ENCODE measurements around the gene PERM1.
"Not testable (repeated sequence)": the region's sequence is repeated elsewhere in the genome, so short reads cannot be mapped to it uniquely, and the experiment has no call there.

PERM1 gene, protein sequence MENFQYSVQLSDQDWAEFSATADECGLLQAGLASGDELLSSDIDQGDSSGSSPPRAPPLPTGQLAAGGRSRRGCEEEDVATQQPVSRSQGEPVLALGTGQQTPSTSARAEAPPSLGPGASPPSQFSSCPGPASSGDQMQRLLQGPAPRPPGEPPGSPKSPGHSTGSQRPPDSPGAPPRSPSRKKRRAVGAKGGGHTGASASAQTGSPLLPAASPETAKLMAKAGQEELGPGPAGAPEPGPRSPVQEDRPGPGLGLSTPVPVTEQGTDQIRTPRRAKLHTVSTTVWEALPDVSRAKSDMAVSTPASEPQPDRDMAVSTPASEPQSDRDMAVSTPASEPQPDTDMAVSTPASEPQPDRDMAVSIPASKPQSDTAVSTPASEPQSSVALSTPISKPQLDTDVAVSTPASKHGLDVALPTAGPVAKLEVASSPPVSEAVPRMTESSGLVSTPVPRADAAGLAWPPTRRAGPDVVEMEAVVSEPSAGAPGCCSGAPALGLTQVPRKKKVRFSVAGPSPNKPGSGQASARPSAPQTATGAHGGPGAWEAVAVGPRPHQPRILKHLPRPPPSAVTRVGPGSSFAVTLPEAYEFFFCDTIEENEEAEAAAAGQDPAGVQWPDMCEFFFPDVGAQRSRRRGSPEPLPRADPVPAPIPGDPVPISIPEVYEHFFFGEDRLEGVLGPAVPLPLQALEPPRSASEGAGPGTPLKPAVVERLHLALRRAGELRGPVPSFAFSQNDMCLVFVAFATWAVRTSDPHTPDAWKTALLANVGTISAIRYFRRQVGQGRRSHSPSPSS

DNA sequence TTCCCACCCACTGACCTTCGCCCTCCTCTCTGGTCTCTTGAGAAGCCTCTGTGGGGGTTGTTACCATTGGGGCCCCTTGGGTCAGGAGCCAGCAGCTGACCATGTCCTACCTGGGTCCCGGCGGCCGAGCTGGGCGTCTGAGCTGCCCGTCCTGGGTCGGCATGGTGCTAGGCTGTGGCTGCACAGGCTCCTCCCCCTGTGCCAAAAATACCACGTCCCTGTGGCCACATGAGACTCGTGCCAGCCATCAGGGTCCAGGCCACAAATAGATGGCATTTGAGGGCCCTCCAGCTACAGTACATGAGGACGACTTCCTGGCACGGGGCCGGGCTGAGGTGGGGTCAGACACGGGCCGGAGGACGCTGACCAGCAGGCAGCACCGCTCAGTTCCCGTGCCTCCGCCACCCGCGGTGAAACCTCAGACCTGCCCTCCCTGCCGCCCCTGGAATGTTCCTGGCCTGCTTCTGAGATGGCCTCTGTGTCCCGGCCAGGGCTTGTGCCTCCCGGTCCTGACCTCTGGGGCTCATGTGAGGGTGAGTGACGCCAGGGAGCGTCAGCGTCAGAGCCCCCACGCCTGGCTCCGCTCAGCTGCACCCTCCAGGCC is at the start of gene PERM1:
PERM1 (minus strand) TSS at position 139 of the 604 bp plus-strand sequence. CDS start 1,064 bp downstream, outside the sequence.
- no peak for DNase-seq

DNA sequence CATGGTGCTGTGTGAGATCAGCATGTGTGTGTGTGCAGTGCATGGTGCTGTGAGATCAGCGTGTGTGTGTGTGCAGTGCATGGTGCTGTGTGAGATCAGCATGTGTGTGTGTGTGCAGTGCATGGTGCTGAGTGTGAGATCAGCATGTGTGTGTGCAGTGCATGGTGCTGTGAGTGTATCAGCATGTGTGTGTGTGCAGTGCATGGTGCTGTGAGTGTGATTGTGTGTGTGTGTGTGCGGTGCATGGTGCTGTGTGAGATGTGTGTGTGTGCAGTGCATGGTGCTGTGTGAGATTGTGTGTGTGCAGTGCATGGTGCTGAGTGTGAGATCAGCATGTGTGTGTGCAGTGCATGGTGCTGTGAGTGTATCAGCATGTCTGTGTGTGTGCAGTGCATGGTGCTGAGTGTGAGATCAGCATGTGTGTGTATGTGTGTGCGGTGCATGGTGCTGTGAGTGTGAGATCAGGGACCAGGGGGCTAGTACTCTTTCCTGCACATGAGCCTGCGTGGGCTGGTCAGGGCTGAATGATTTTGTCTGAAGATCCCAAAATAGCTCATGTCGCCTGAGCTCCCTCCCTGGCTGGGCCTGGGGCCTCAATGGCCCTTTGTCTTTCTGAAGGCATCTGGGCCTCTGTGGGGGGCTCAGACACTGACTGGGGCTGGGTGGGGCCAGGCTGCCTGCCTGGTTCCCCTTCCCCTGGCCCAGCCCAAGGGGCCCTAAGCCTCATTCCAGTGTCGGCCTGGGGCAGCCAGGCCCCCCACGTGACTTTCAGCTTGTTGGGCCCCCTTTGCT is 49.2 kb upstream of the PERM1 start:
- not testable (repeated sequence) for DNase-seq

DNA sequence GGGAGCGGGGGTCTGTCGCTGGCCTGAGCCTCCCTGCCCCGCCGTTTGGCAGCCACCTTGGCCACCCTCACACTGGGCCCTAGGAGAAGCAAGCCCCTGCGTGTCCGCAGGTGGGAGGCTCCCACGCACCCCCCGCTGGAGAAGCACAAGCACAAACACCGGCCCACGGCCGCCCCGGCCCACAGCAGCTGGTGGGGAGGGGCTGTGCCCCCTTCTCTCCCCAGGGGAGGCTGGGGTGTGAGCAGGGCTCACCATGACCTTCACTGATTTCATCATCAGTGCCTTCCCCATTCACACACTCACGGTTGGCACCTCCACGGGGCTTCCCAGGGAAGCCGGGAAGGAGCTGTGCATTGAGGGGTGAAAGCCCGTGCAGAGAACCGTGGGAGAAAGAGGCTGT is 45.9 kb upstream of the PERM1 start:
- DNase-seq, result no peak

DNA sequence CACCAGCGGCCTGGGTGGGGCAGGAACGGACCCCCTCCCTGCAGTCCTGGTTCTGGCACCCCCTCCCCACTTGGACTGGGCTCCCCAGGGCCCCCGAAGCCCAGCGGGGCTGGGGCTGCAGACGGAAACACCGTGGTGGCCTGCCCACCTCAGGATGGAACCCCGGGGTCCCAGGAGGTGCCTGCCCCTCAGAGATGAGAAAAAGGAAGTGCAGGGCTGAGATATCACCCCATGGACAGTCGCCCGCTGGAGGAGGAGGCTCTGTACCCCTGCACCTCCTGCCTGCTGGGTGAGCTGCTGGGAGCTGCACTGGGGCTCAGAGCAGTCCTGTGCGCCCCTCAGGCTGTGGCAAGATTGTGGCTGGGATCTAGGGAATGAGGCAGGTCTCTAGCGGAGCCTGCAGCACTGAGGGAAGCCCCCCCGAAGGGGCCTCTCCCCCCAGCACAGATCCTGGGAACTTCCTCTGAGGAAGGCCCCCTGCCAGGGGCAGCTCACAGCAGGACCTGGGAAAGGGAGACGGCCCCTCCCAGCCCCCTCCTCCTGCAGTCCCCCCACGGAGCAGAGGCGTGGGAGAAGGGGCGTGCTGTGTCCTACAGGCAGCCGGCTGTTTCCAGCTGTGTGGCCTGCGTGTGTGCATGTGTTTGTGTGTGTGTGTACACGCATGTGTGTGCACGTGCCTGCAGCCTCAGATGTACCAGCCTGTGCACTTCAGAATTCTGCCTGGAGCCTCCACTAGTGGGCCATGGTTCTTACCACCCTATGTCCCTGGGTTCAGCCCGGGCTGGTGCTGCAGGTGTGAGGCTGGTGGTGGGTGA is 44.9 kb upstream of the PERM1 start:
- DNase-seq, result no peak

DNA sequence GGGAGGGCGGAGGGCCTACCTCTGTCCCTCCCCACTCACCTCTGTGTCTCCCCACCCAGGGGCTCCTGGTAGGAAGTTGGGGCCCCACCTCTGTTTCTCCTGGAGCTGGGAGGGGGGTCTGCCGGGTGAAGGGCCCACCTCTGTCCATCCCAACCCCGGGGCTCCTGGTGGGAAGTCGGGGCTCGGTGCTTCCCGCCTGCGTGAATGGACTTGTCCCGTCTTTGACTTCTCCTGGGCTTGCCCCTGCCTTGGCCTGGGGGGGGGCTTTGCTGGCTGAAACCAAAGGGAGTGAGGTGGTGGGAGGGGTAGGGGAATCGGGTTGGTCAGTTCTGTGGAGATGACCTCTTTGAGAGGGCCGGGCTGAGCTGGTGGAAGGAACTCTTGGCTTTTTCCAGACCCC is 43.8 kb upstream of the PERM1 start:
- DNase-seq, result no peak

DNA sequence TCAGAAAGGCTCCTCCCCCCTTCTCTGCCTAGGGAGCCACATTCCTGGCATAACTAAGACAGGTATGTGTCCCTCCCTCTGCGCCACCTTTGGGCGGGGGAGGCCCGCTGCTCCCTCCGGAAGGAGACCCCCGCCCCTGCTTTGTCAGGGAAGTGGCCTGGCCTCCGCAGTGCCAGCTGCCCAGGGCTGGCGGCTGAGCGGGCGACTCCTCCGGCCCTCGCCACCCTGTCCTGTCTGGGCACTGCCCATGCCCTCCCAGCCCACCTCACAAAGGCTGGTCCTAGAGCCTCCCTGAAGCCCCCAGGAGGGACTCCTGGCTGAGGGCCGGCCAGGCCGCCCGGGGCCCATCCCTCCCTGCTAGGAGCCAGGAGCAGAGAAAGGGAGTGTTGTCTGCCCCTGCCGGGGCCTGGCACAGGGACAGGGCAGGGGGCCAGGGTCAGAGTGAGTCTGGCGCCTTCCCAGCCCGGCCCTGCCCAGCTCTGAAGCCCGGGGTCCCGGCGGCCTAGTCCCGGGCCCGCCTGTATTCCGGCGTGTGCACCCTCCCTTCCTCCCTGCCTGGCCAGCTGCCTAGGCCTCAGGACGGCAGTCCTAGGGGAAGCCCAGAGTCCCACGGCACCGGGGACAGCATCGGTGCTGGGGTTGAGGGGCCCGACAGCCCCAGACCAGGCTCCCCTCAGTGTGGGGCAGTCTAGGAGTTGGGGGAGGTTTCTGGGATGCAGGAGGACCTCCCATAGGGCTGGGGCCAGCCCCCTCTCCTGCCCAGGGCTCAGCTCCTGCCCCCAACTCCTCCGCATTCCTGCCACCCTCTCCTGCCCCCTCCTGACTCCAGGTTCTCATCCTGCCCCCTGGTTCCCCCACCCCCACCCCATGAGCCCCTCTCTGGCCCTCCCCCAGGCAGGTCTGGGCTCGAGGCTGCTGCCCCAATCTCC is 43.1 kb upstream of the PERM1 start:
- DNase-seq, result no peak

DNA sequence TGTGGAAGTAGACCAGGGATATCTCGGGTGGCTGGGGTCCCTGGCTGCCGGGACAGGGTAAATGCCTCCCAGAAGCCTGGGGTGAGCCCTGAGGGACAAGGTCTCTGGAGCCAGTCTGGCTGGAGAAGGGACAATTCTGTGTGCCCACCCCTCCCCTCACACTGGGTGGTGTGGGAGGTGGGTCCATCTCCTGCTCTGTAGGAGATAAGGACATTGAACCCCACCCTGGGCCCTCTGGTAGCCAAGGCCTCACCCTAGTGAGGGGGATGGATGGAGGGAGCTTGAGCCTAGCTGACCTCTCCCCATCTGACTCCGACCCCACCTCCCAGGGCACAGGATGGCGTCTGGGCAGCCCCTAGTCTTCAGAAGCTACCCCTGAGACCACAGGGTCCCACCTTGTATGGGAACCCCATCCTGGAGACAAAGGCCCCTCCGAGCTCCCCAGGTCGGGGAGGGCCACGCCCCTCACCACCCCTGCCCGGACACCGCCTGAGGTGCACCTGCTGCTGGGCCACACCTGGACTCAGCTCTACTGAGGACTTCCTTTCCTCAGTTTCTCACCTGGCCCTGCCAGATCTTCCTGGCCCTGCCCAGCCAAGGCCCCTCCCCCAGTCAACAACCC is 42.4 kb upstream of the PERM1 start:
- no peak for DNase-seq

DNA sequence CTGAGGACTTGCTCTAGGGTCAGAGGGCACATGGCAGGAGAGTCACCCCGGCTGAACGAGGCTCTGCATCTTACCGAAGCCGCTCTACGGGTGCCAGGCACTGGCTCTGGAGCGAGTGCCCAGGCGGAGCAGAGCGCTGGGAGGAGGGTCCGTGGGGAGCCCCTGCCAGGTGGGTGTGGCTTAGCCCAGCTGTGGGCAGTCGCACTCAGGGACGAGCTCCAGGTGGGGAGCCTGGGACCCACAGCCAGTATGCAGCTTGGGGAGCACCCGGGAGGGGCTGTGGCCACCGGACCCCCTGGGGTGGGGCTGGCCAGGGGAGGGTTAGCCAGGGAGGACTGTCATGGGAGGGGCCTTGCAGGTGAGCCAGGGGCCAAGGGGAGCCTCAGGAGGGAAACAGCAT is 41.8 kb upstream of the PERM1 start:
- DNase-seq, result no peak

DNA sequence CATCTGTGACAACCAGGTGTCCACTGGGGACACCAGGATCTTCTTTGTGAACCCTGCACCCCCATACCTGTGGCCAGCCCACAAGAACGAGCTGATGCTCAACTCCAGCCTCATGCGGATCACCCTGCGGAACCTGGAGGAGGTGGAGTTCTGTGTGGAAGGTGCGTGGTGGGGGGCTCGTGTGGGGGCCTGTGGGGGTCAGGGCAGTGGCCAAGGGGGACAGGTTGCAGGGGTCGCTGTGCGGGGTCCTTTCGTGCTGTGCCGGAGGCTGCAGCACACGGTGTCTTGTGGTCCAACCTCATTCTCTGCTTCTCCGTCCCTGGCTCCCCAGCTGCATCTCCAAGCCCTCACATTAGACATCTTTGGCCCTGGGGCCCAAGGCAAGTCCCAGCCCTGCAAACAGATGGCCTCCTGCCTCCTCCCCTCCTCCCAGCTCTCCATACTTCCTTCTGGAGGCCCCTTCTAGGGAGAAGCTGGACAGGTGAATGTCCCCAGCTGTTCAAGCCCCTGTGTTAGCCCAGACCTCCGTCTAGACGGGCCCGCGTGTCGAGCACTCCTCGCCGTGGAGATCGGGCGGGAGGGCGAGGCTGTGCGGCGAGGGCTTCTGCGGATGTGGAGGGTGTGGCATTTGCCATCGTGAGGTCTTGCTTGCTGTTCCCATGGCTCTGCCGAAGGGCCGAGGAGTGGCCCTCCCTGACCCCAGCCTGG is 40.6 kb upstream of the PERM1 start:
- DNase-seq, result no peak

DNA sequence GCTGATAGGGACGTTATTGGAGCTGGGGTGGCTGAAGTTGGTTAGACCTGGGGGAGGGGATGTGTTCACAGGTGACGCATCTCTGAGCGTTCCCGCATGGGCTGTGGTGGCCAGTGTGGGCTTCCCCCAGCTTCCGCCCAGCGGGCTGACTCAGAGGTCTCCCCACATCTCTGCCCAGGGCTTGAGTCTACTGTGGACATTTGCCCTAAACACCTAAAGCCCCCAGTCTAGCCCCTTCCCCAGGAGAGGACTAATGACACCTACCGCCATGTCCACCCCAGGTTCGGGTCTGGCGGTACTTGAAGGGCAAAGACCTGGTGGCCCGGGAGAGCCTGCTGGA is 40.0 kb upstream of the PERM1 start:
- no peak for DNase-seq

DNA sequence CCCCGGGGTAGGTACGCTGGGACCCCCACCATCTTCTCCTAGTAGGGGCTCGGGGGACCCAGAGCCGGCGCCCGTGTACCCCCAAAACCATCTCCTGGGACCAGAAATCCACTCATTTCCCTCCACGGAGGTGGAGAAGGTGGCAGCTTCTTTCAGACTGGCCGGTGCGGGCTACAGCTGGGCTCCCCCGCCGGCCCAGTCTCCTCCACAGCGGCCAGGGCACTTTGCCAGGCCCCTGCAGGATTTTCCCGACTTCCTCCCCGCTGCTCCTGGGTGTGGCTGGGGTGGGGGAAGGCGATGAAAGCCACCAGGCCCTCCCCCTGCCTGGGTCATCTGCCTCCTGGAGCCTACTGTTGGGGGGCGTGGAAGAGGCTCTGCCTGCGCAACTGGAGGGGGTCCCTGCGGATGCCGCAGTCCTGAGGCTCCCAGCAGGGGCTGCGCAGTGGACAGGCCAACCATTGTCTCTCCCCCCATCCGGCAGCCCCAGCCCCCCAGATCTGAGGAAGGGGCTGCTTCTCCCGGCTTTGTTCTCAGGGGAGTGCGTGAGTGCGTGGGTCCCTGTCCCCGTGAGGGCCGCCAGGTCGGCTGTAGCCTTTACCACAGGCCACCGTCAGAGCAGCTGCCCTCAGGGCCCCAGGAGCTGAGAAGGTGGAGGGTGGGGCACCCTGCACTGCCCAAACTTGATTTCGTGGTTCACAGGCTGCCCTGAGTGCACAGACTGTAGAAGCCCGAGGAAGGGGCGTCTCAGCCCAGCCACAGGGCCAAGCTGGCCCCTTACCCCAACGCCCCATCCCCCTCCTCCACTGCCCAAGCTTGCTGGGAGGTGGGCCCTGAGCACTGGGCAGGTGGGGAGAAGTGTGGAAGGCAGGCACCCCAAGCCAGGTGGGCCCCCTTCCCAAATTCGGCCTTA is 39.4 kb upstream of the PERM1 start:
- peak in 1 of 2 experiments; percentile 28 for DNase-seq

DNA sequence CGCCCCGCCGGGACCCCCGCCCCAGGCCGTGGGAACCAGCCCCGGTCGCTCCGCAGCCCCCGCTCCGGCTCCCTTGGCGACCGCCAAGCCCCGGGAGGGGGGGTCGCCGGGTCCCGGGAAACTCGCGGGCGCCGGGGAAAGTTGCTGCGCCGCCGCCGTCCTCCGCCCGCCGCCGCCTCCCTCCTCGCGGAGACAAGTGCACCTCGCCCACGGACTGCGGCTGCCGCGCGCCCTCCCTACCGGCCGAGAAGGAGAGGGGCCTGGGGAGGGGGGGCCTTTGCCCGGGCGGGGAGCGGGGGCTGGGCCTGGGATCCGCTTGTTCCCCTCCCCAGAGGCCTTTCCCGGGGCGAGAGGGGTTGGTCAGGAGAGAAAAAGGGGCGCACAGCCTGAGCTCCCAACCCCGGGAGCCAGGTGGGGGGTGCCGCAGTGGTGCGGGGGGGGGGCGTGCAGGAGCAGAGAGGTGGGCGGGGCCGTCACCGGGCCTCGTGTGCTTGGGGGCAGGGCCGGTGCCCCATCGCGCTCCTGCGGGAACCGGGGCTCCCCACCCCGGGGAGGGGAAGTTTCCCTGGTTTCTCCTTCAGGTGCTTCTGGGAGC is 38.6 kb upstream of the PERM1 start:
- no peak for DNase-seq

DNA sequence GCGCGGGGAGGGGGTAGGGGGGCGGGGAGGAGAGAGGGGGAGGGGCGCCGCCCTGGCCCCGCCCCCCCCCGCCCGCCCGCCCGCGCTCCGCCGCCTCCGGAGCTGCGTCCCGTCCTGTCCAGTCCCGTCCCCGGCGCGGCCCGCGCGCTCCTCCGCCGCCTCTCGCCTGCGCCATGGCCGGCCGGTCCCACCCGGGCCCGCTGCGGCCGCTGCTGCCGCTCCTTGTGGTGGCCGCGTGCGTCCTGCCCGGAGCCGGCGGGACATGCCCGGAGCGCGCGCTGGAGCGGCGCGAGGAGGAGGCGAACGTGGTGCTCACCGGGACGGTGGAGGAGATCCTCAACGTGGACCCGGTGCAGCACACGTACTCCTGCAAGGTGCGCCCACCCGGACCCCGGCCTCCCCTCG is 38.1 kb upstream of the PERM1 start, which contains the start of gene AGRN:
AGRN (plus strand) TSS at position 121 of the 405 bp plus-strand sequence; CDS start at position 174, 53 bp downstream.
- DNase-seq, result no peak

DNA sequence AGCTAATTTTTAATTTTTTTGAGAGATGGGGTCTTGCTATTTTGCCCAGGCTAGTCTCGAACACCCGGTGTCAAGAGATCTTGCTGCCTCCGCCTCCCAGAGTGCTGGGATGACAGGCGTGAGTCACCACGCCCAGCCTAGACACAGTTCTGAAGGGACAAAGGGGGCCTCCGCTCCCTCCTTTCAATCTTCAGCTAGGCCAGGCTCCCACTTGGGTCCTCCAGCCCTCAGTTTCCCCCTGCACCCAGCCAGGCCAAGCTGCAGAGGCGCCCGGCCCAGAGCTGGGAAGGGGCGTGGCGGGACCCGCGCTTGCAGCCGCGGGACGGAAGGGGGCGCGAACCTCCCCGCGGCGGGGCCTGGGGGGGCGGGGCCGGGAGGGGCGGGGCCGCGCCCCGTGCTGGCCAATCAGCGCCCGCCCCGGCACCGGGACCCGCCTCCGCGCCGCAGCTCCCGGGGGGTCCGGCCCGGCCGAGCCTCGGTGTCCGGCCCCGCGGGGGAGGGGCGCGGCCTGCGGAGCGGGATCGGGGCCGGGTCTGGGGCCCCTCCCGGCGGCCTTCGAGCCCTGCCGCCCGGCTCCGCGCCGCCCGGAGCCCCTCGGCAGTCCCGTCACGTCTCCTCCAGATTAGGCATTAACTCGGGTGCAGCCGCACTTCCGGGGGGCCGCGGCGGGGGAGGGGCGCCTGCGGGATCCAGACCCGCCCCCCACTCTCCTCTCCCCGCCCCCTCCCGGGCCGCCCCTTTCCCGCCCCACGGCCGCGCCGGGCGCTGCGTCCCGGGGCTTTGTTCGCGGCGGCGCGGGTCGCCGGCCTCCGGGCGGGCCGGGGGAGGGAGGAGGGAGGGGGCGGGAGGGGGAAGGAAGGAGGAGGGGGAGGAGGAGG is 37.5 kb upstream of the PERM1 start:
- DNase-seq, result peak; percentile 51

DNA sequence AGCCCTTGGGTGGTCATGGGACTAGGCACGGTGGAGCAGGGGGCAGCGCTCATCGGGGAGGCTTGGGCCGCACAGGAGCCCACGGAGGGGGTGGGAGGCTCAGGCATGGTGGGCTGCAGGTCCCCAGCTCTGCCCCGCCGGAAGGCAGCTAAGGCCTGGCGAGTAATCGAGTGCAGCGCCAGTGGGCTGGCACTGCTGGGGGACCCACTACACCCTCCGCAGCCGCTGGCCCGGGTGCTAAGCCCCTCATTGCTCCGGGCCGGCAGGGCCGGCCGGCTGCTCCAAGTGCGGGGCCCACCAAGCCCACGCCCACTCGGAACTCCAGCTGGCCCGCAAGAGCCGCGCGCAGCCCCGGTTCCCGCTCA is 36.4 kb upstream of the PERM1 start:
- DNase-seq, result not testable (repeated sequence)

DNA sequence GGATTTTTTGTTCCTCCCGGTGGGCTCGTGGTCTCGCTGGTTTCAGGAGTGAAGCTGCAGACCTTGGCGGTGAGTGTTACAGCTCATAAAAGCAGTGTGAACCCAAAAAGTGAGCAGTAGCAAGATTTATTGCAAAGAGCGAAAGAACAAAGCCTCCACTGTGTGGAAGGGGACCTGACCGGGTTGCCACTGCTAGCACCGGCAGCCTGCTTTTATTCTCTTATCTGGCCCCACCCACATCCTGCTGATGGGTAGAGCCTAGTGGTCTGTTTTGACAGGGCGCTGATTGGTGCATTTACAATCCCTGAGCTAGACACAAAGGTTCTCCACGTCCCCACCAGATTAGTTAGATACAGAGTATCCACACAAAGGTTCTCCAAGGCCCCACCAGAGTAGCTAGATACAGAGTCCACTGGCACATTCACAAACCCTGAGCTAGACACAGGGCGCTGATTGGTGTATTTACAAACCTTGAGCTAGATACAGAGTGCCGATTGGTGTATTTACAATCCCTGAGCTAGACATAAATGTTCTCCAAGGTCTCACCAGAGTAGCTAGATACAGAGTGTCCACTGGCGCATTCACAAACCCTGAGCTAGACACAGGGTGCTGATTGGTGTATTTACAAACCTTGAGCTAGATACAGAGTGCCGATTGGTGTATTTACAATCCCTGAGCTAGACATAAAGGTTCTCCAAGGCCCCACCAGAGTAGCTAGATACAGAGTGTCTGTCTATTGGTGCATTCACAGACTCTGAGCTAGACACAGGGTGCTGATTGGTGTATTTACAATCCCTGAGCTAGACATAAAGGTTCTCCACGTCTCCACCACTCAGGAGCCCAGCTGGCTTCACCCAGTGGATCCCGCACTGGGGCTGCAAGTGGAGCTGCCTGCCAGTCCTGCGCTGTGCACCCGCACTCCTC is 35.8 kb upstream of the PERM1 start:
- not testable (repeated sequence) for DNase-seq
